Keratinocyte (primary cell): Measurements from ENCODE around the gene KLHL3. TPM values are rescaled to one million over a fixed set of nuclear protein-coding genes. Genes with fewer than 3 reads are reported as not detected.

ENCODE experiments used
- DNase-seq: peaks from one replicate; pipeline ENCODE4 v3.0.0-alpha.2; 2011; ENCODE audit warnings: low read depth, missing footprints, low spot score
- FAIRE-seq: peaks from 2 replicates; lab custom pipeline; 2011; peaks lifted over from hg19 to GRCh38; lab: Jason Lieb, UNC
- H2AFZ ChIP-seq: 2 replicates; pipeline ENCODE4 v1.6.0; 2012; ENCODE audit warnings: low read length, control low read depth, inconsistent platforms; ENCODE audit not compliant: control insufficient read depth
- H3K27ac ChIP-seq: 2 replicates; pipeline ENCODE4 v1.5.1; 2011; ENCODE audit warnings: low read length; ENCODE audit not compliant: control insufficient read depth, insufficient read depth
- H3K27me3 ChIP-seq: 3 replicates; pipeline ENCODE4 v1.6.0; 2011; ENCODE audit warnings: low read length; ENCODE audit not compliant: control insufficient read depth, insufficient read depth; ENCODE audit errors: extremely low read depth
- H3K36me3 ChIP-seq, 2 experiments: 2 replicates in 1 of 2; 3 replicates in 1 of 2; pipeline ENCODE4 v1.5.1; 2011; ENCODE audit warnings: low read length in 2 of 2, mild to moderate bottlenecking in 1 of 2; ENCODE audit not compliant: control insufficient read depth in 2 of 2, insufficient read depth in 2 of 2; ENCODE audit errors: extremely low read depth in 1 of 2
- H3K4me1 ChIP-seq: 3 replicates; pipeline ENCODE4 v1.5.1; 2011; ENCODE audit warnings: low read length; ENCODE audit not compliant: control insufficient read depth, insufficient read depth; ENCODE audit errors: extremely low read depth
- H3K4me2 ChIP-seq: 3 replicates; pipeline ENCODE4 v1.6.0; 2011; ENCODE audit warnings: low read depth, low read length; ENCODE audit not compliant: control insufficient read depth, insufficient read depth; ENCODE audit errors: extremely low read depth
- H3K4me3 ChIP-seq, 3 experiments: fragments of 200-600 bp in 1 of 3; sonication (generic) in 1 of 3; 2 replicates in 2 of 3; 3 replicates in 1 of 3; pipeline ENCODE4 v1.5.1; 2011 to 2016; ENCODE audit warnings: low read length in 3 of 3, mild to moderate bottlenecking in 3 of 3, control low read depth in 2 of 3, inconsistent platforms in 1 of 3, low read depth in 1 of 3, mixed read lengths in 1 of 3, mixed run types in 1 of 3, moderate library complexity in 1 of 3; ENCODE audit not compliant: control insufficient read depth in 2 of 3, insufficient read depth in 2 of 3; ENCODE audit errors: extremely low read depth in 1 of 3
- H3K79me2 ChIP-seq: 2 replicates; pipeline ENCODE4 v1.6.0; 2012; ENCODE audit warnings: low read length; ENCODE audit not compliant: control insufficient read depth, insufficient read depth
- H3K9ac ChIP-seq: 3 replicates; pipeline ENCODE4 v1.6.0; 2011; ENCODE audit warnings: low read length; ENCODE audit not compliant: control insufficient read depth, insufficient read depth; ENCODE audit errors: extremely low read depth
- H3K9me1 ChIP-seq: 3 replicates; pipeline ENCODE4 v1.6.0; 2011; ENCODE audit warnings: low read length; ENCODE audit not compliant: control insufficient read depth, insufficient read depth; ENCODE audit errors: extremely low read depth
- H3K9me3 ChIP-seq: 2 replicates; pipeline ENCODE4 v1.5.1; 2012; ENCODE audit warnings: low read depth, low read length; ENCODE audit not compliant: control insufficient read depth
- H4K20me1 ChIP-seq: 3 replicates; pipeline ENCODE4 v1.6.0; 2011; ENCODE audit warnings: low read length; ENCODE audit not compliant: control insufficient read depth, insufficient read depth; ENCODE audit errors: extremely low read depth
- EZH2 ChIP-seq: IDR thresholded peaks from one replicate; pipeline ENCODE4 v1.6.1; 2012; ENCODE audit warnings: inconsistent platforms, mild to moderate bottlenecking, low read length, moderate library complexity
- dilution Hi-C: fragments of 300-500 bp; cut with MboI; formaldehyde crosslinking; loops from one replicate; pipeline ENCODE4 v1.7.0; 2020; ENCODE audit warnings: low sequenced_read_pairs; ENCODE audit not compliant: extremely low pct_ligation_motif_present
- polyA plus RNA-seq, 5 experiments: library from polyadenylated mRNA; depleted of rRNA in 3 of 5; stranded (reverse) in 3 of 5; stranded (forward) in 1 of 5; unstranded in 1 of 5; fragments of >200 nt; gene quantifications; 1 replicate in 1 of 5; 2 replicates in 3 of 5; 3 replicates in 1 of 5; pipeline versions ENCODE4 v1.2.1 to v1.2.3, GENCODE V29; 2011 to 2012; ENCODE audit warnings: missing spikeins in 2 of 5, low read depth in 1 of 5, low replicate concordance in 1 of 5
- TF ChIP-seq, protein P1 (sequence below), 3 experiments: IDR thresholded peaks in 1 of 3; conservative IDR thresholded peaks in 1 of 3; optimal IDR thresholded peaks in 1 of 3; 2 replicates in 2 of 3; 3 replicates in 1 of 3; pipeline versions ENCODE3 to v1.5.1; 2011; ENCODE audit warnings: low read length in 3 of 3, mild to moderate bottlenecking in 3 of 3, moderate library complexity in 2 of 3, control low read depth in 1 of 3, inconsistent platforms in 1 of 3; ENCODE audit not compliant: insufficient read depth in 2 of 3; ENCODE audit errors: extremely low read depth in 1 of 3

Gene KLHL3
- polyA plus RNA-seq, 1 donor (not counting 4 experiments of a cell fraction or from before 2014, with no cell fraction given), result 2.5 TPM

DNA sequence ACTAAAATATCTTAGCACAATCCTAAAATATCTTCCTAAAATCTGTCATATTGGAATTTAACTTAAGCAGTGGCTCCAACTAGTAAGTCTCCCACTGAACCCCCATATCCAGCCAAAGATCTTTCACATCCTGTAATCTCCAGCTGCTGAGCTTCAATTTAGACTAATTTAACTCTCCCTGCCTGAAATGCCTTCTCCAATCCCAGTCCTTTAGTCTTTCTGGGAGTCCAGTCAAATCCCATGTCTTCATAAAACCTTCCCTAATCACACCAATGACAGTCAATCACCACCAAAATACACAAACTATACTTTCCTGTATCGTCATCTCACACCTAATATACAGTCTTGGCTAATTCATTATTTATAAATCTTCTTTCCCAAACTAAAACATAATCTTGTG is 607 bp upstream of the KLHL3 start:
- Histone ChIP-seq H3K9me1 (no peaks in the 10 kb centered on the region), H3K79me2 (no peaks in the 10 kb centered on the region), H2AFZ (no peak overlapping the region), H3K27me3 (no peaks in the 10 kb centered on the region), H3K9me3 (no peaks in the 10 kb centered on the region), H3K4me1 (peaks cover 13% of the 10 kb centered on the region), H3K4me3 (no peak overlapping the region), H4K20me1 (no peaks in the 10 kb centered on the region), H3K9ac (no peak overlapping the region), H3K27ac (no peak overlapping the region), H3K36me3 (no peaks in the 10 kb centered on the region), H3K4me2 (peak overlapping the region; percentile 96)
- FAIRE-seq (no peak), DNase-seq (no peak)
- dilution Hi-C loops, result no loop called here
- TF ChIP-seq, protein P1, sequence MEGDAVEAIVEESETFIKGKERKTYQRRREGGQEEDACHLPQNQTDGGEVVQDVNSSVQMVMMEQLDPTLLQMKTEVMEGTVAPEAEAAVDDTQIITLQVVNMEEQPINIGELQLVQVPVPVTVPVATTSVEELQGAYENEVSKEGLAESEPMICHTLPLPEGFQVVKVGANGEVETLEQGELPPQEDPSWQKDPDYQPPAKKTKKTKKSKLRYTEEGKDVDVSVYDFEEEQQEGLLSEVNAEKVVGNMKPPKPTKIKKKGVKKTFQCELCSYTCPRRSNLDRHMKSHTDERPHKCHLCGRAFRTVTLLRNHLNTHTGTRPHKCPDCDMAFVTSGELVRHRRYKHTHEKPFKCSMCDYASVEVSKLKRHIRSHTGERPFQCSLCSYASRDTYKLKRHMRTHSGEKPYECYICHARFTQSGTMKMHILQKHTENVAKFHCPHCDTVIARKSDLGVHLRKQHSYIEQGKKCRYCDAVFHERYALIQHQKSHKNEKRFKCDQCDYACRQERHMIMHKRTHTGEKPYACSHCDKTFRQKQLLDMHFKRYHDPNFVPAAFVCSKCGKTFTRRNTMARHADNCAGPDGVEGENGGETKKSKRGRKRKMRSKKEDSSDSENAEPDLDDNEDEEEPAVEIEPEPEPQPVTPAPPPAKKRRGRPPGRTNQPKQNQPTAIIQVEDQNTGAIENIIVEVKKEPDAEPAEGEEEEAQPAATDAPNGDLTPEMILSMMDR (optimal IDR thresholded peaks at IDR 0.05 in 1 of 3, IDR thresholded peaks at IDR 0.05 in 1 of 3, conservative IDR thresholded peaks at IDR 0.05 in 1 of 3; ENCODE audit: extremely low read depth in 1 of 3, insufficient read depth in 2 of 3, low read length in 3 of 3), result no peak
- TF ChIP-seq EZH2, result no peak

DNA sequence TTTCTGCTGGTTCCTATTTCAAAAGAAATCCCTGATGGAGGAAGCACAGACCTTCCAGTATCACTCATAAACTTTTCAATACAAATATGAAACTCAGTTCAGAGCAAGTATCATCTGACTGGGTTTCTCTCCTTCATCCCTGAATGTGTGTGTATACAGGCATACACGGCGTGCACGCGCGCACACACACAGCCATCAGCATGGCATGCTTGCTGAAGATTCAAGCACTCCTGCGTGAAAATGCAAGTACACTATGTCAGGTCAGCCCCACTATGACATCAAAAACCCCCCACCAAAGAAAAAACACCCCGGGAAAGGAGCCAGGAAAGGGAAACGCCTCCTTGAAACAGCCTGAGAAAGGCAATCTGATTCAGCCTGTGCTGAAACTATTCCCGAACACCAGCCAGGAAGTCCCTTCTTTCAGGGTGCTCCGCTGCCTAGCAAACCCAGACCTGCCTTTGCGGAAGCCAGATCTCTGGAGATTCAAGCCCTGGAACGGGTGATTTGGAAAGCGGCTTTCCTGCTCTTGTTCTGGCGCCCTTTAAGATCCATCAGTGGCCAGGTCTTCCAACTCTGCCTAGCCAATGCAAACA is 831 bp downstream of the KLHL3 start:
- H3K27ac ChIP-seq, result peak overlapping the region; percentile 70
- no peaks in the 10 kb centered on the region for H3K9me3 ChIP-seq
- H3K4me3 ChIP-seq, result peak overlapping the region; percentile 23 to 73 (median 67)
- H3K27me3 ChIP-seq, result no peaks in the 10 kb centered on the region
- peak overlapping the region; percentile 96 for H3K4me2 ChIP-seq
- H3K79me2 ChIP-seq, result no peaks in the 10 kb centered on the region
- no peaks in the 10 kb centered on the region for H3K36me3 ChIP-seq
- DNase-seq (no peak), FAIRE-seq (no peak)
- dilution Hi-C loops, result no loop called here
- peaks cover 2% of the 10 kb centered on the region for H3K9me1 ChIP-seq
- H2AFZ ChIP-seq, result peak overlapping the region; percentile 95
- no peaks in the 10 kb centered on the region for H4K20me1 ChIP-seq
- H3K4me1 ChIP-seq, result peaks cover 21% of the 10 kb centered on the region
- no peak for TF ChIP-seq EZH2
- TF ChIP-seq, protein P1 (optimal IDR thresholded peaks at IDR 0.05 in 1 of 3, IDR thresholded peaks at IDR 0.05 in 1 of 3, conservative IDR thresholded peaks at IDR 0.05 in 1 of 3; ENCODE audit: extremely low read depth in 1 of 3, insufficient read depth in 2 of 3, low read length in 3 of 3), result no peak
- H3K9ac ChIP-seq, result peak overlapping the region; percentile 64
